Cardiac muscle cell (in vitro differentiated cells and primary cell): ENCODE measurements around the gene KNG1. TPM values are rescaled to one million over a fixed set of nuclear protein-coding genes. Genes with fewer than 3 reads are reported as not detected.
A peak's percentile ranks its signal among the peaks of the same experiment; 100 is the strongest.
"Not testable (repeated sequence)": the region's sequence is repeated elsewhere in the genome, so short reads cannot be mapped to it uniquely, and the experiment has no call there.

Experiments used
- DNase-seq, 2 donors: peaks; one replicate each; pipeline versions ENCODE4 v3.0.0 to v3.0.0-alpha.2; 2010 to 2017; ENCODE audit warnings: low read depth in 1 of 2, low spot score in 1 of 2
- H3K27ac ChIP-seq: fragments of 200-600 bp; sonication (generic); 2 replicates; pipeline ENCODE4 v1.5.1; 2016
- H3K27me3 ChIP-seq: fragments of 200-600 bp; sonication (generic); 2 replicates; pipeline ENCODE4 v1.6.0; 2016; ENCODE audit warnings: control low read depth
- H3K36me3 ChIP-seq: fragments of 200-600 bp; sonication (generic); 2 replicates; pipeline ENCODE4 v1.5.1; 2016; ENCODE audit warnings: control low read depth
- H3K4me1 ChIP-seq: fragments of 200-600 bp; sonication (generic); 2 replicates; pipeline ENCODE4 v1.8.1; 2017; ENCODE audit warnings: low read depth, mild to moderate bottlenecking, mixed run types
- H3K4me3 ChIP-seq: fragments of 200-600 bp; sonication (generic); 2 replicates; pipeline ENCODE4 v1.5.1; 2016; ENCODE audit warnings: mild to moderate bottlenecking
- H3K9me3 ChIP-seq: fragments of 200-600 bp; sonication (generic); 2 replicates; pipeline ENCODE4 v1.5.1; 2017; ENCODE audit warnings: low read depth, mild to moderate bottlenecking, control low read depth
- CTCF ChIP-seq: IDR thresholded peaks from 2 replicates; pipeline ENCODE4 v1.5.1; 2012; ENCODE audit warnings: low read depth, mild to moderate bottlenecking, low read length
- polyA plus RNA-seq: library from polyadenylated mRNA; unstranded; fragments of >200 nt; fragmentation: Nextera tagmentation; extraction: Ambion mirVana; gene quantifications from 2 replicates; pipeline ENCODE4 v1.2.1, GENCODE V29; 2016
- total RNA-seq: library from RNA; depleted of rRNA; stranded (reverse); fragments of >200 nt; gene quantifications from 2 replicates; pipeline ENCODE4 v1.2.3, GENCODE V29; 2016

The KNG1 gene
- total and polyA plus RNA-seq, 2 experiments from 2014 or later: not detected

- no peaks in the 10 kb centered on the region for H3K36me3 ChIP-seq
- peak in 1 of 2 donors; percentile 71 for DNase-seq
- TF ChIP-seq CTCF: no peak
- no peak overlapping the region for H3K4me3 ChIP-seq
- H3K9me3 ChIP-seq: no peaks in the 10 kb centered on the region
- peaks cover 5% of the 10 kb centered on the region for H3K4me1 ChIP-seq
- no peaks in the 10 kb centered on the region for H3K27me3 ChIP-seq
- no peak overlapping the region for H3K27ac ChIP-seq
These were observed 19.6 kb upstream of the KNG1 start for GRCh38 chr3:186697510-186697909.

- Histone ChIP-seq H3K27ac (no peak overlapping the region), H3K4me1 (peaks cover 5% of the 10 kb centered on the region), H3K27me3 (no peaks in the 10 kb centered on the region), H3K36me3 (no peaks in the 10 kb centered on the region), H3K9me3 (no peaks in the 10 kb centered on the region), H3K4me3 (no peak overlapping the region)
- DNase-seq: no peak
- TF ChIP-seq CTCF: no peak
These were observed 16.9 kb upstream of the KNG1 start for GRCh38 chr3:186700267-186700666.

- DNase-seq, H3K27ac ChIP-seq, H3K36me3 ChIP-seq, H3K9me3 ChIP-seq, H3K4me1 ChIP-seq, H3K27me3 ChIP-seq, H3K4me3 ChIP-seq: not testable (repeated sequence)
These were observed 14.7 kb upstream of the KNG1 start for GRCh38 chr3:186702451-186702850.

GRCh38 chr3:186705882-186706780 is 11.0 kb upstream of the KNG1 start:
- Histone ChIP-seq H3K9me3 (no peaks in the 10 kb centered on the region), H3K27me3 (no peaks in the 10 kb centered on the region), H3K4me3 (no peak overlapping the region), H3K4me1 (peaks cover 4% of the 10 kb centered on the region), H3K36me3 (no peaks in the 10 kb centered on the region), H3K27ac (no peak overlapping the region)
- TF ChIP-seq CTCF: no peak
- DNase-seq: no peak

GRCh38 chr3:186708983-186709679 is 8.0 kb upstream of the KNG1 start:
- Histone ChIP-seq H3K4me3 (no peak overlapping the region), H3K36me3 (no peaks in the 10 kb centered on the region)
- no peak for TF ChIP-seq CTCF

GRCh38 chr3:186710694-186711093 is 6.5 kb upstream of the KNG1 start:
- H3K4me3 ChIP-seq, H3K27me3 ChIP-seq, DNase-seq, H3K4me1 ChIP-seq, H3K9me3 ChIP-seq, H3K27ac ChIP-seq, H3K36me3 ChIP-seq: not testable (repeated sequence)

More at GRCh38 chr3:186708983-186709679, 8.0 kb upstream of the KNG1 start:
- peak in 1 of 2 donors; percentile 58 for DNase-seq
- Histone ChIP-seq H3K27me3 (no peaks in the 10 kb centered on the region), H3K27ac (peak overlapping the region; percentile 31), H3K9me3 (no peaks in the 10 kb centered on the region), H3K4me1 (peaks cover 4% of the 10 kb centered on the region)
